ENCODE results near the gene KIAA1958.

- TF ChIP-seq EZH2 (IDR thresholded peaks at IDR 0.05; ENCODE audit: borderline replicate concordance, low read length) = no peak
- no peak for TF ChIP-seq CTCF (IDR thresholded peaks at IDR 0.05; ENCODE audit: low read length)
These were observed 131.9 kb downstream of the KIAA1958 start for GRCh38 chr9:112618385-112619009.
